GM11168 (cell line): ENCODE data around the gene CLDN9.

Experiments
- in situ Hi-C: fragments of 300-500 bp; cut with MboI; formaldehyde crosslinking; loops from one replicate; pipeline ENCODE4 v1.12.0; 2022; ENCODE audit warnings: low sequenced_read_pairs; ENCODE audit not compliant: unreplicated experiment

Gene CLDN9

GRCh38 chr16:2991566-2992261 is 21.0 kb upstream of the CLDN9 start:
- in situ Hi-C loops = no loop called here

GRCh38 chr16:2992383-2993081 is 20.2 kb upstream of the CLDN9 start:
- in situ Hi-C loops = no loop called here

GRCh38 chr16:2996298-2996697 is 16.4 kb upstream of the CLDN9 start:
- in situ Hi-C loops = no loop called here

GRCh38 chr16:2999929-3000328 is 12.8 kb upstream of the CLDN9 start:
- in situ Hi-C loops = no loop called here

- in situ Hi-C loops = no loop called here
Measured at GRCh38 chr16:3000540-3000939, 12.2 kb upstream of the CLDN9 start.

- in situ Hi-C loops = no loop called here
Measured at GRCh38 chr16:3001316-3001715, 11.4 kb upstream of the CLDN9 start.

GRCh38 chr16:3003582-3004270 is 9.0 kb upstream of the CLDN9 start:
- in situ Hi-C loops = no loop called here

- in situ Hi-C loops = no loop called here
Measured at GRCh38 chr16:3004319-3004718, 8.4 kb upstream of the CLDN9 start.

GRCh38 chr16:3004781-3005284 is 7.9 kb upstream of the CLDN9 start:
- in situ Hi-C loops = no loop called here

- in situ Hi-C loops = no loop called here
Measured at GRCh38 chr16:3007059-3007956, 5.4 kb upstream of the CLDN9 start.

GRCh38 chr16:3007957-3008689 is 4.6 kb upstream of the CLDN9 start:
- in situ Hi-C loops = no loop called here

GRCh38 chr16:3008690-3009037 is 4.1 kb upstream of the CLDN9 start:
- in situ Hi-C loops = no loop called here

GRCh38 chr16:3009568-3010390 is 2.9 kb upstream of the CLDN9 start:
- in situ Hi-C loops = no loop called here

- in situ Hi-C loops = no loop called here
Measured at GRCh38 chr16:3010510-3010909, 2.2 kb upstream of the CLDN9 start.

GRCh38 chr16:3012246-3012645 is 477 bp upstream of the CLDN9 start:
- in situ Hi-C loops = no loop called here

GRCh38 chr16:3013491-3013951 is 798 bp downstream of the CLDN9 start:
- in situ Hi-C loops = no loop called here

GRCh38 chr16:3013998-3014690 is 1.4 kb downstream of the CLDN9 start:
- in situ Hi-C loops = no loop called here

- in situ Hi-C loops = no loop called here
Measured at GRCh38 chr16:3014971-3015370, 2.2 kb downstream of the CLDN9 start.
